Subcutaneous abdominal adipose tissue (tissue), 5 donors: ENCODE results near the gene AP5S1.

Source experiments
- H3K27ac ChIP-seq: one replicate; pipeline ENCODE4 v1.7.0; 2013; ENCODE audit warnings: low read depth, mild to moderate bottlenecking, inconsistent platforms, low read length, moderate library complexity
- H3K27me3 ChIP-seq, 5 donors: one replicate each; pipeline ENCODE4 v1.7.0; 2013; ENCODE audit warnings: low read length in 5 of 5, inconsistent platforms in 1 of 5; ENCODE audit not compliant: control insufficient read depth in 5 of 5, insufficient read depth in 4 of 5
- H3K36me3 ChIP-seq, 5 donors: one replicate each; pipeline ENCODE4 v1.7.0; 2013; ENCODE audit warnings: low read length in 5 of 5; ENCODE audit not compliant: control insufficient read depth in 5 of 5, insufficient read depth in 5 of 5
- H3K4me1 ChIP-seq, 5 donors: one replicate each; pipeline ENCODE4 v1.7.0; 2013; ENCODE audit warnings: low read length in 5 of 5, mild to moderate bottlenecking in 3 of 5, moderate library complexity in 1 of 5; ENCODE audit not compliant: control insufficient read depth in 5 of 5, insufficient read depth in 5 of 5
- H3K4me3 ChIP-seq, 5 donors: one replicate each; pipeline ENCODE4 v1.7.0; 2013; ENCODE audit warnings: low read length in 5 of 5, low read depth in 1 of 5
- H3K9ac ChIP-seq, 5 donors: one replicate each; pipeline ENCODE4 v1.7.0; 2013; ENCODE audit warnings: low read length in 5 of 5, mild to moderate bottlenecking in 4 of 5, moderate library complexity in 3 of 5
- H3K9me3 ChIP-seq, 5 donors: one replicate each; pipeline ENCODE4 v1.7.0; 2013; ENCODE audit warnings: low read length in 5 of 5; ENCODE audit not compliant: control insufficient read depth in 5 of 5
- donor health status: healthy.
- donor health status: healthy.
- donor health status: healthy.
- donor health status: healthy.
- donor health status: healthy.

Gene AP5S1

GRCh38 chr20:3858689-3859088 is 38.3 kb downstream of the AP5S1 start:
- H3K27ac ChIP-seq: no peak overlapping the region
- peaks cover 0 to 9% (median 3%) of the 10 kb centered on the region in 5 donors for H3K4me1 ChIP-seq
- no peaks in the 10 kb centered on the region for H3K27me3 ChIP-seq
- H3K36me3 ChIP-seq: peaks cover 3 to 76% (median 57%) of the 10 kb centered on the region in 5 donors
- H3K9me3 ChIP-seq: peaks cover 0 to 3% (median 0%) of the 10 kb centered on the region in 5 donors
- no peak overlapping the region for H3K9ac ChIP-seq
- no peak overlapping the region for H3K4me3 ChIP-seq

DNA sequence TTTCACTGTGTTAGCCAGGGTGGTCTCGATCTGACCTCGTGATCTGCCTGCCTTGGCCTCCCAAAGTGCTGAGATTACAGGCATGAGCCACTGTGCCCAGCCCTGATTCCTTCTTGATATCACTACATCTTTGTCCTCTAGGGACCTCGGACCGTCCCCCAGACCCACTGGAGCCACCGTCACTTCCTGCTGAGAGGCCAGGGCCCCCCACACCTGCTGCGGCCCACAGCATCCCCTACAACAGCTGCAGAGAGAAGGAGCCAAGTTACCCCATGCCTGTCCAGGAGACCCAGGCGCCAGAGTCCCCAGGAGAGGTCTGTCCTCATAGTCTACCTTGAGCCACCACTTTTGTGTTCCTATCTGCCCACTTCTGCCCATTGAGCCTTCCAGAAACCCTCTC is 40.8 kb downstream of the AP5S1 start:
- Histone ChIP-seq H3K9ac (no peak overlapping the region), H3K9me3 (peaks cover 0 to 3% (median 0%) of the 10 kb centered on the region in 5 donors), H3K4me1 (no peaks in the 10 kb centered on the region), H3K4me3 (no peak overlapping the region), H3K27ac (no peak overlapping the region), H3K27me3 (no peaks in the 10 kb centered on the region), H3K36me3 (peaks cover 3 to 90% (median 75%) of the 10 kb centered on the region in 5 donors)

DNA sequence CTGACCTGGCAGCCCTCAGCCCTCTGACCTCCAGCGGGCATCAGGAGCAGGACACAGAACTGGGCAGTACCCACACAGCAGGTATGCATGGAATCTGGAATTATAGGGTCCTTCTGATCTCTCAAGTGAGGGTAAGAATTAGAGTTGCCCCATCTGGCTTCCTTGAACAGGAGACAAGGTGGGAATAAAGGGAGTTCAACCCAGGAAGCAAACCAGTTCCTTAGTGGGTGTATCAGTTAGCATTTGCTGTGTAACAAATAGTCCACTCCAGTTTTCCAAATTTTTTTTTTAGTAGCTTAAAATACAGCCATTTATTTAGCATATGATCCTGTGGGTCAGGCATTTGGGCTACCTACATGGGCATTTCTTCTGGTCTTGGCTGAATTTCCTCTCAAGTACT is 42.0 kb downstream of the AP5S1 start:
- no peak overlapping the region for H3K4me3 ChIP-seq
- H3K9ac ChIP-seq: no peak overlapping the region
- H3K4me1 ChIP-seq: no peaks in the 10 kb centered on the region
- no peaks in the 10 kb centered on the region for H3K27me3 ChIP-seq
- peaks cover 3 to 93% (median 80%) of the 10 kb centered on the region in 5 donors for H3K36me3 ChIP-seq
- H3K27ac ChIP-seq: no peak overlapping the region
- peaks cover 0 to 3% (median 0%) of the 10 kb centered on the region in 5 donors for H3K9me3 ChIP-seq

GRCh38 chr20:3863317-3863716 is 43.0 kb downstream of the AP5S1 start:
- H3K27me3 ChIP-seq: no peaks in the 10 kb centered on the region
- H3K36me3 ChIP-seq: peaks cover 3 to 93% (median 78%) of the 10 kb centered on the region in 5 donors
- no peaks in the 10 kb centered on the region for H3K4me1 ChIP-seq
- no peak overlapping the region for H3K9ac ChIP-seq
- peaks cover 0 to 3% (median 0%) of the 10 kb centered on the region in 5 donors for H3K9me3 ChIP-seq
- no peak overlapping the region for H3K27ac ChIP-seq
- H3K4me3 ChIP-seq: no peak overlapping the region

DNA sequence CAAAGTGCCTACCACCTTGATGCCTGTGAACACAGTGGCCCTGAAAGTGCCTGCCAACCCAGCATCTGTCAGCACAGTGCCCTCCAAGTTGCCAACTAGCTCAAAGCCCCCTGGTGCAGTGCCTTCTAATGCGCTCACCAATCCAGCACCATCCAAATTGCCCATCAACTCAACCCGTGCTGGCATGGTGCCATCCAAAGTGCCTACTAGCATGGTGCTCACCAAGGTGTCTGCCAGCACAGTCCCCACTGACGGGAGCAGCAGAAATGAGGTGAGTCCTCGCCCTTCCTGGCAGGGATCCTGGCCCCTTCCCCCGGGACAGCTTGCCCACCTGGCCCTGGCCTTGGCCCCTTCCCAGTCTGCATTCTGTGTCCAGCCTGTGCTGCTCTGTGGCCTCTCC is 44.2 kb downstream of the AP5S1 start:
- no peaks in the 10 kb centered on the region for H3K27me3 ChIP-seq

DNA sequence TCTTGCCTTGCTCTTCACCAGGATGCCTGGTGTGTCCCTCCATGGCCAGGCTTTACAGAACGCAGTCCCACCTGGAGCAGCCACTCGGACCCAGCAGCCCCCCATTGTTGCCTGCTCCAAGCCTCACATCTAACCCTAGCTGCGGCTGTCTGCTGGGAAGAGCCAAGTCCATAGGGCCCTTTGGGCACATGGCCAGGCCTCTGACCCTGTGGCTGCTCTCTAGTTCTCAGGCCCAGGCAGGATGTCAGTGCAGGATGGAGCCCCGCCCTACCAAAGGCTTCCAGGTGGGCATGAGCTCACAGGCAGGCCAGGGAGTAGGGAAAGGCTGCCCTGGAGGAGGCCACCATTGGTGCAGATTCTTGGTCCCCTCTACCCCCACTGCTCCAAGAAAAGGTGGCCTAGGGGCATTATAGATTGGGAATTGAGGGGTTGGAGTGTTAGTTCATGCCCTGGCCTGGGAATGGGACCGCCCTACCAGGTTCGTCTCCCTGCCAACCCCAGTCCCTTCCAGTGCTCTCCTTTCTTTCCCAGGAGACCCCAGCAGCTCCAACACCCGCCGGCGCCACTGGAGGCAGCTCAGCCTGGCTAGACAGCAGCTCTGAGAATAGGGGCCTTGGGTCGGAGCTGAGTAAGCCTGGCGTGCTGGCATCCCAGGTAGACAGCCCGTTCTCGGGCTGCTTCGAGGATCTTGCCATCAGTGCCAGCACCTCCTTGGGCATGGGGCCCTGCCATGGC is 45.0 kb downstream of the AP5S1 start:
- Histone ChIP-seq H3K4me3 (no peak overlapping the region), H3K9ac (peak overlapping the region in 1 of 5 donors; percentile 21), H3K4me1 (peaks cover 0 to 6% (median 0%) of the 10 kb centered on the region in 5 donors), H3K36me3 (peaks cover 3 to 86% (median 72%) of the 10 kb centered on the region in 5 donors), H3K27ac (no peak overlapping the region), H3K9me3 (peaks cover 0 to 3% (median 0%) of the 10 kb centered on the region in 5 donors), H3K27me3 (no peaks in the 10 kb centered on the region)

More for the DNA sequence above, 44.2 kb downstream of the AP5S1 start:
- H3K9ac ChIP-seq: no peak overlapping the region
- H3K36me3 ChIP-seq: peaks cover 3 to 86% (median 71%) of the 10 kb centered on the region in 5 donors
- H3K9me3 ChIP-seq: peaks cover 0 to 3% (median 0%) of the 10 kb centered on the region in 5 donors
- H3K4me1 ChIP-seq: no peaks in the 10 kb centered on the region
- H3K4me3 ChIP-seq: no peak overlapping the region
- H3K27ac ChIP-seq: no peak overlapping the region

DNA sequence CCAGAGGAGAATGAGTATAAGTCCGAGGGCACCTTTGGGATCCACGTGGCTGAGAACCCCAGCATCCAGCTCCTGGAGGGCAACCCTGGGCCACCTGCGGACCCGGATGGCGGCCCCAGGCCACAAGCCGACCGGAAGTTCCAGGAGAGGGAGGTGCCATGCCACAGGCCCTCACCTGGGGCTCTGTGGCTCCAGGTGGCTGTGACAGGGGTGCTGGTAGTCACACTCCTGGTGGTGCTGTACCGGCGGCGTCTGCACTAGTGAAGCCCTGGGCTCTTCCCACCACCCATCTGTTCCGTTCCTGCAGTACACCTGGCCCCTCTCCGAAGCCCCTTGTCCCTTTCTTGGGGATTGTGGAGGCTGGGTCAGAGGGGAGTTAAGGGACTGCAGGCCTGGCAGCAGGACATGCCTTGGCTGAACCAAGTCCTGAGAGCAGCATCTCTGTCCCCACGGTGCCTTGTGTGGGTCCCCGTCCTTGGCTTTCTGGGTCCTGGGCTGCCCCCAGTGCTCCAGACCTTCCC is 45.6 kb downstream of the AP5S1 start:
- Histone ChIP-seq H3K9me3 (peaks cover 0 to 3% (median 0%) of the 10 kb centered on the region in 5 donors), H3K4me3 (no peak overlapping the region), H3K9ac (no peak overlapping the region), H3K36me3 (peaks cover 3 to 85% (median 72%) of the 10 kb centered on the region in 5 donors), H3K27ac (no peak overlapping the region), H3K27me3 (no peaks in the 10 kb centered on the region), H3K4me1 (peaks cover 0 to 10% (median 0%) of the 10 kb centered on the region in 5 donors)

DNA sequence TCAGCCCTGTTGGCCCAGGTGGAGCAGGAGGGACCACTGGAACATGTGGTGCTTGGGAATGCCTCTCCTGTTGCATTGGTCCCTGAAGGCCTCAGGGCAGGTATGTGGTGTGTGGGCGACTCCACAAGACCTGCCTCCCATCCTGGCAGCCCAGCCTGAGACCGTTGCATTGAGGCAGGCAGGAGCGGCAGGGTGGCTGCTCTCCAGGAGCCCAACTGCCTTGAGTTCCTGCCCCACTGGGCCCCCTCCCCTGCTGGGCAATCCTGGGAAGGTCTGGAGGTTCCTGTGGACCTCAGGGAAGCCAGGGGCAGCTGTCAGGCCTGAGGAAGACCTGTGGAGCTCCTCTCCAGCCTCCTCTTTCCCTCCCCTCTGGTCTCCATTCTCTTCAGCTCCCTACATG is 46.1 kb downstream of the AP5S1 start:
- no peaks in the 10 kb centered on the region for H3K27me3 ChIP-seq
- peaks cover 0 to 3% (median 0%) of the 10 kb centered on the region in 5 donors for H3K9me3 ChIP-seq
- H3K9ac ChIP-seq: no peak overlapping the region
- peaks cover 3 to 85% (median 72%) of the 10 kb centered on the region in 5 donors for H3K36me3 ChIP-seq
- no peak overlapping the region for H3K4me3 ChIP-seq
- H3K4me1 ChIP-seq: peaks cover 0 to 11% (median 0%) of the 10 kb centered on the region in 5 donors
- H3K27ac ChIP-seq: no peak overlapping the region

DNA sequence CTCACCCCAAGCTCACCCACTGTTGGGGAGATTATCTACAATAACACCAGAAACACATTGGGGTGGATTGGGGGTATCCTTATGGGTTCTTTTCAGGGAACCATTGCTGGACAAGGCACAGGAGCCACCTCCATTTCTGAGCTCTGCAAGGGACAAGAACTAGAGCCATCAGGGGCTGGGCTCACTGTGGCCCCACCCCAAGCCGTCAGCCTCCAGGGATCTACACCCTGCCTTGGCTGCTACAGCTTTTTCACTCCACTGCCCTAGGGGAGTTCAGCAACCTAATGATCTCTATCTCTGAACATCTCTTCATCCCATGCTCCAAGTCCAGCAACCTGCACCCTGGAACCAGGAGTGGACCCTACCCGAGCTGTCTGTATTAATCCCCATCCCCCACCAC is 47.5 kb downstream of the AP5S1 start:
- Histone ChIP-seq H3K27ac (no peak overlapping the region), H3K9me3 (no peaks in the 10 kb centered on the region), H3K36me3 (peaks cover 0 to 84% (median 65%) of the 10 kb centered on the region in 5 donors), H3K27me3 (no peaks in the 10 kb centered on the region), H3K4me3 (no peak overlapping the region), H3K4me1 (peaks cover 0 to 15% (median 0%) of the 10 kb centered on the region in 5 donors), H3K9ac (no peak overlapping the region)
